Sigmoid colon (tissue), 7 donors: ENCODE measurements around the gene FAM24B. TPM values are rescaled to one million over a fixed set of nuclear protein-coding genes. Genes with fewer than 3 reads are reported as not detected.

Source experiments
- DNase-seq: peaks from one replicate; pipeline ENCODE4 v3.0.0-alpha.2; 2019
- H3K27ac ChIP-seq, 4 donors: fragments of 200-600 bp; sonication (generic); one replicate each; pipeline ENCODE4 v1.5.1; 2016 to 2019; ENCODE audit warnings: mild to moderate bottlenecking in 1 of 4
- H3K27me3 ChIP-seq, 3 donors: fragments of 200-600 bp; sonication (generic); one replicate each; pipeline ENCODE4 v1.5.1; 2019; ENCODE audit warnings: mild to moderate bottlenecking in 1 of 3
- H3K36me3 ChIP-seq, 4 donors: fragments of 200-600 bp; sonication (generic); one replicate each; pipeline ENCODE4 v1.5.1; 2016 to 2019
- H3K4me1 ChIP-seq, 4 donors: fragments of 200-600 bp; sonication (generic); one replicate each; pipeline ENCODE4 v1.5.1; 2017 to 2019
- H3K4me3 ChIP-seq, 4 donors: fragments of 200-600 bp; sonication (generic); one replicate each; pipeline ENCODE4 v1.5.1; 2017 to 2019; ENCODE audit warnings: mild to moderate bottlenecking in 2 of 4, moderate library complexity in 1 of 4
- H3K9me3 ChIP-seq, 4 donors: fragments of 200-600 bp in 3 of 4; sonication (generic) in 3 of 4; one replicate each; pipeline versions ENCODE4 v1.5.1 to v1.6.1; 2013 to 2019
- CTCF ChIP-seq, 4 experiments: fragments of 450-650 bp in 3 of 4; fragments of 200-600 bp in 1 of 4; IDR thresholded peaks; one replicate each; pipeline ENCODE4 v1.5.1; 2016 to 2019; ENCODE audit warnings: antibody characterized with exemption in 4 of 4, mild to moderate bottlenecking in 3 of 4, moderate library complexity in 2 of 4
- EP300 ChIP-seq, 4 donors: sonication (generic); formaldehyde crosslinking; IDR thresholded peaks; one replicate each; pipeline ENCODE4 v1.6.1; 2017; ENCODE audit warnings: antibody characterized with exemption in 4 of 4
- POLR2A ChIP-seq, 2 donors: fragments of 450-650 bp; IDR thresholded peaks; one replicate each; pipeline ENCODE4 v1.6.1; 2016; ENCODE audit warnings: antibody characterized with exemption in 2 of 2, mild to moderate bottlenecking in 2 of 2, moderate library complexity in 2 of 2
- POLR2AphosphoS5 ChIP-seq, 4 donors: sonication (generic); formaldehyde crosslinking; IDR thresholded peaks; one replicate each; pipeline ENCODE4 v1.6.1; 2017; ENCODE audit warnings: antibody characterized with exemption in 4 of 4
- WGBS, 2 donors: extraction: QIAGEN DNeasy Blood & Tissue Kit; methylation state at CpG; one replicate each; pipeline ENCODE4 v1.1.7; 2013; 5-methylcytosine and 5-hydroxymethylcytosine counted together
- intact Hi-C: fragments of 100-400 bp; cut with DNase I; formaldehyde crosslinking; loops from one replicate; pipeline ENCODE4 v1.15.1; 2023
- polyA plus RNA-seq, 3 donors: library from polyadenylated mRNA; stranded (reverse); fragments of 200-250 nt; gene quantifications; one replicate each; pipeline ENCODE4 v1.2.3, GENCODE V29; 2013
- total RNA-seq, 4 donors: library from RNA; depleted of rRNA; stranded (reverse); fragments of >200 nt; gene quantifications; one replicate each; pipeline ENCODE4 v1.1.0, GENCODE V29; 2016
- donor health status: healthy with polysubstance abuse.
- donor health status: Bipolar disorder and iron deficiency.
- donor health status: healthy.

FAM24B gene
- total and polyA plus RNA-seq, 7 donors: 0.99 to 4.6 (median 4.3) TPM; not detected in 3

GRCh38 chr10:122815458-122815857, 63.9 kb downstream of the FAM24B start:
- peaks cover 0 to 1% (median 0%) of the 10 kb centered on the region in 4 donors for H3K9me3 ChIP-seq
- peaks cover 0 to 22% (median 10%) of the 10 kb centered on the region in 3 donors for H3K27me3 ChIP-seq
- no peak for DNase-seq
- intact Hi-C loops: no loop called here
- no peak overlapping the region for H3K27ac ChIP-seq
- H3K4me3 ChIP-seq: no peak overlapping the region
- WGBS, 2 donors: 42 to 74% methylated on average over 5 of the region's 5 CpGs
- no peaks in the 10 kb centered on the region for H3K4me1 ChIP-seq
- TF ChIP-seq POLR2AphosphoS5 (IDR thresholded peaks at IDR 0.05) (no peak), EP300 (IDR thresholded peaks at IDR 0.05) (no peak), CTCF (IDR thresholded peaks at IDR 0.05) (no peak), POLR2A (IDR thresholded peaks at IDR 0.05) (no peak)
- no peaks in the 10 kb centered on the region for H3K36me3 ChIP-seq

- Histone ChIP-seq H3K4me3 (no peak overlapping the region), H3K36me3 (no peaks in the 10 kb centered on the region), H3K27ac (no peak overlapping the region), H3K4me1 (no peaks in the 10 kb centered on the region), H3K27me3 (peaks cover 0 to 13% (median 10%) of the 10 kb centered on the region in 3 donors), H3K9me3 (peaks cover 0 to 1% (median 0%) of the 10 kb centered on the region in 4 donors)
- no peak for DNase-seq
- 62 to 75% methylated on average over 2 of the region's 2 CpGs for WGBS, 2 donors
- TF ChIP-seq POLR2AphosphoS5 (IDR thresholded peaks at IDR 0.05) (no peak), EP300 (IDR thresholded peaks at IDR 0.05) (no peak), CTCF (IDR thresholded peaks at IDR 0.05) (no peak), POLR2A (IDR thresholded peaks at IDR 0.05) (no peak)
- intact Hi-C loops: no loop called here
Measured at GRCh38 chr10:122814493-122814892, 64.9 kb downstream of the FAM24B start.

GRCh38 chr10:122812751-122813150, 66.6 kb downstream of the FAM24B start:
- H3K4me3 ChIP-seq: no peak overlapping the region
- H3K9me3 ChIP-seq: peaks cover 0 to 1% (median 0%) of the 10 kb centered on the region in 4 donors
- intact Hi-C loops: no loop called here
- DNase-seq: no peak
- TF ChIP-seq POLR2AphosphoS5 (IDR thresholded peaks at IDR 0.05) (no peak), CTCF (IDR thresholded peaks at IDR 0.05) (no peak), EP300 (IDR thresholded peaks at IDR 0.05) (no peak), POLR2A (IDR thresholded peaks at IDR 0.05) (no peak)
- no peaks in the 10 kb centered on the region for H3K27me3 ChIP-seq
- no peak overlapping the region for H3K27ac ChIP-seq
- no peaks in the 10 kb centered on the region for H3K36me3 ChIP-seq
- no peaks in the 10 kb centered on the region for H3K4me1 ChIP-seq
- 74 to 77% methylated on average over 4 of the region's 4 CpGs for WGBS, 2 donors

GRCh38 chr10:122802282-122802681, 77.1 kb downstream of the FAM24B start:
- H3K4me3 ChIP-seq: no peak overlapping the region
- no peaks in the 10 kb centered on the region for H3K27me3 ChIP-seq
- TF ChIP-seq POLR2AphosphoS5 (IDR thresholded peaks at IDR 0.05): no peak
- DNase-seq: no peak
- H3K9me3 ChIP-seq: no peaks in the 10 kb centered on the region
- H3K4me1 ChIP-seq: no peaks in the 10 kb centered on the region
- no peak overlapping the region for H3K27ac ChIP-seq
- intact Hi-C loops: no loop called here
- H3K36me3 ChIP-seq: no peaks in the 10 kb centered on the region
- WGBS, 2 donors: 90 to 94% methylated on average over 7 of the region's 7 CpGs

Other genes starting within 250 kb of the FAM24B start
- gene C10orf120, start 179.7 kb downstream of the FAM24B start, total RNA-seq: not detected
- gene C10orf120, start 179.7 kb downstream of the FAM24B start, polyA plus RNA-seq: not detected
- gene CUZD1, start 33.7 kb downstream of the FAM24B start, total RNA-seq: under 1 TPM in 2 of 4 donors, not detected in 2; 0.36 to 0.66 TPM
- 1 to 10 TPM in 1 of 3 donors, under 1 TPM in 1, not detected in 1; 0.54 to 4.2 TPM for gene CUZD1, start 33.7 kb downstream of the FAM24B start, polyA plus RNA-seq
- gene FAM24A, start 31.0 kb upstream of the FAM24B start, total RNA-seq: not detected
- gene FAM24A, start 31.0 kb upstream of the FAM24B start, polyA plus RNA-seq: not detected
- 10 to 100 TPM in 1 of 4 donors, 1 to 10 TPM in 3; 3.0 to 10.2 (median 4.8) TPM for gene C10orf88, start 74.6 kb upstream of the FAM24B start, total RNA-seq
- 1 to 10 TPM; 3.0 to 3.6 (median 3.0) TPM for gene C10orf88, start 74.6 kb upstream of the FAM24B start, polyA plus RNA-seq
- 1 to 10 TPM; 1.6 to 3.6 (median 3.4) TPM for gene PSTK, start 100.8 kb upstream of the FAM24B start, total RNA-seq
- gene PSTK, start 100.8 kb upstream of the FAM24B start, polyA plus RNA-seq: 1 to 10 TPM; 2.0 to 3.0 (median 2.3) TPM
- 10 to 100 TPM in 3 of 4 donors, 1 to 10 TPM in 1; 9.4 to 16.4 (median 13.4) TPM for gene IKZF5, start 129.2 kb upstream of the FAM24B start, total RNA-seq
- 1 to 10 TPM; 4.4 to 8.0 (median 6.0) TPM for gene IKZF5, start 129.2 kb upstream of the FAM24B start, polyA plus RNA-seq
- 10 to 100 TPM; 15.0 to 18.7 (median 16.8) TPM for gene ACADSB, start 129.4 kb upstream of the FAM24B start, total RNA-seq
- 10 to 100 TPM in 2 of 3 donors, 1 to 10 TPM in 1; 7.6 to 14.8 (median 12.6) TPM for gene ACADSB, start 129.4 kb upstream of the FAM24B start, polyA plus RNA-seq